ENCODE measurements around the gene DHX8.
"Not testable (repeated sequence)": the region's sequence is repeated elsewhere in the genome, so short reads cannot be mapped to it uniquely, and the experiment has no call there.

The DHX8 gene

DNA sequence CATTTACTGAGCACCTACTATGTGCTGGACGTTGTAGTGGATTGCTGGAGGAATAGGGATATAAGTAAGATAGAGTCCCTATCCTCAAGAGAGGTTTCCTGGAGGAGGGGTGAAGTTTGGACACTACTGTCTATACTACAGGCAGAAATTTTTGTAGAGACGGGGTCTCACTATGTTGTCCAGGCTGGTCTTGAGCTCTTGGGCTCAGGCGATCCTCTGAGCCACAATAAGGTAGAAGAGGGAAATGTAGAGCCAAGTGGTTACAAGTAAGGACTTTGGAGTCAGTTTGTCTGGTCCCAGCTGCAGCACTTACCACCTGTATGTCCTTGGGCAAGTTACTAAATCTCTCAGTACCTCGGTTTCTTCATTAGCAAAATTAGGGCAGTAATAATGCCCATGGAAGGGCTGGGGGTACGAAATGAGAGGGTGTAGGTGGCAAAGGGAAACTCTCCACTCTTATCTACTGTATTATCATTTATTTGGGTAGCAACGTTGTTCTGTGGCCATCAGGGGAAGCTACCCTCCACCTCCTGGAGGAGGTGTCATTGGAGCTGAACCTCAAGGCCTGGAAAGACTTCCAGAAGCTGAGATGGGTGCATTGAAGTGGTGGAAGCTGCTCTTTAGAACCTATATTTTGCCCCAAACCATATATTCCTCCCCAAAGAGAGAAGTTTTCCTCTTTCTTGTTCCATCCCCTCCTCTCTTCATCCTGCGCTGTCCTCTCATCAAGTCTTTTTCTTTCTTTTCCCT is 34.9 kb upstream of the DHX8 start:
- Histone ChIP-seq H3K4me3 (ENCODE audit: low read depth in 1 of 2, low read length in 2 of 2) (no peak overlapping the region), H3K9me3 (ENCODE audit: control insufficient read depth in 1 of 2, low read length in 2 of 2) (no peaks in the 10 kb centered on the region), H3K36me3 (ENCODE audit: control insufficient read depth in 1 of 2, insufficient read depth in 2 of 2, low read length in 2 of 2) (no peaks in the 10 kb centered on the region), H3K27ac (ENCODE audit: low read depth, low read length) (no peak overlapping the region), H3K9ac (ENCODE audit: low read depth in 1 of 2, low read length in 2 of 2) (no peak overlapping the region), H3K4me1 (ENCODE audit: control insufficient read depth in 1 of 2, insufficient read depth in 2 of 2, low read length in 2 of 2) (no peaks in the 10 kb centered on the region), H3K27me3 (ENCODE audit: control insufficient read depth in 1 of 2, insufficient read depth in 2 of 2, low read length in 2 of 2) (no peaks in the 10 kb centered on the region)

GRCh38 chr17:43449470-43450248 is 34.1 kb upstream of the DHX8 start:
- no peaks in the 10 kb centered on the region for H3K9me3 ChIP-seq (ENCODE audit: control insufficient read depth in 1 of 2, low read length in 2 of 2)
- no peaks in the 10 kb centered on the region for H3K27me3 ChIP-seq (ENCODE audit: control insufficient read depth in 1 of 2, insufficient read depth in 2 of 2, low read length in 2 of 2)
- no peak overlapping the region for H3K27ac ChIP-seq (ENCODE audit: low read depth, low read length)
- no peak overlapping the region for H3K9ac ChIP-seq (ENCODE audit: low read depth in 1 of 2, low read length in 2 of 2)
- no peaks in the 10 kb centered on the region for H3K4me1 ChIP-seq (ENCODE audit: control insufficient read depth in 1 of 2, insufficient read depth in 2 of 2, low read length in 2 of 2)
- no peaks in the 10 kb centered on the region for H3K36me3 ChIP-seq (ENCODE audit: control insufficient read depth in 1 of 2, insufficient read depth in 2 of 2, low read length in 2 of 2)
- H3K4me3 ChIP-seq (ENCODE audit: low read depth in 1 of 2, low read length in 2 of 2): no peak overlapping the region

- not testable (repeated sequence) for H3K36me3 ChIP-seq (ENCODE audit: control insufficient read depth in 1 of 2, insufficient read depth in 2 of 2, low read length in 2 of 2); H3K9me3 ChIP-seq (ENCODE audit: control insufficient read depth in 1 of 2, low read length in 2 of 2); H3K27me3 ChIP-seq (ENCODE audit: control insufficient read depth in 1 of 2, insufficient read depth in 2 of 2, low read length in 2 of 2); H3K9ac ChIP-seq (ENCODE audit: low read depth in 1 of 2, low read length in 2 of 2); H3K4me1 ChIP-seq (ENCODE audit: control insufficient read depth in 1 of 2, insufficient read depth in 2 of 2, low read length in 2 of 2); H3K4me3 ChIP-seq (ENCODE audit: low read depth in 1 of 2, low read length in 2 of 2); H3K27ac ChIP-seq (ENCODE audit: low read depth, low read length)
Measured at GRCh38 chr17:43450791-43451190, 33.0 kb upstream of the DHX8 start.

- H3K9me3 ChIP-seq (ENCODE audit: control insufficient read depth in 1 of 2, low read length in 2 of 2); H3K9ac ChIP-seq (ENCODE audit: low read depth in 1 of 2, low read length in 2 of 2); H3K36me3 ChIP-seq (ENCODE audit: control insufficient read depth in 1 of 2, insufficient read depth in 2 of 2, low read length in 2 of 2); H3K27me3 ChIP-seq (ENCODE audit: control insufficient read depth in 1 of 2, insufficient read depth in 2 of 2, low read length in 2 of 2); H3K4me3 ChIP-seq (ENCODE audit: low read depth in 1 of 2, low read length in 2 of 2); H3K4me1 ChIP-seq (ENCODE audit: control insufficient read depth in 1 of 2, insufficient read depth in 2 of 2, low read length in 2 of 2); H3K27ac ChIP-seq (ENCODE audit: low read depth, low read length): not testable (repeated sequence)
Measured at GRCh38 chr17:43451741-43452140, 32.0 kb upstream of the DHX8 start.

DNA sequence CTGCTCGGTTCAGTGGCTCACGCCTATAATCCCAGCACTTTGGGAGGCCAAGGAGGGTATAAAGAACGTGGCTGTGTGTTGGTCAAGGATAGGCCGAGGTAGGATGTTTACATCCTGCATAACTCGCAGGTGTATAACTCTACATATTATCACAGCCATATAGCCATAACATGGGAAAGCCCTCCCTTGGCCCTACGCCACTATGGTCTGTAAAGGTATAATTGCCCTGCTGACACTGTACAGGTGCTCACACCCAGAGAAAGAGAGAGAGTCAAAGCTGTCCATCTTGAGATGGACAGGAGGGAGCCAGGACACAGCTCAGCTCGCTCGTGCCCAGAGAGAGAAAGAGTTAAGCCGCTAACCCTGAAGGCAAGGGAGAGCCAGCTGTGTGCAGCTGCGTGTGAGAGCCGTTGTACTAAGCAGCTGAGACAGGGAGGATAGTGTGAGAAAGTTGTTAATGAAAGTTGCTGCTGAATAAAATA is 30.4 kb upstream of the DHX8 start:
- H3K27ac ChIP-seq (ENCODE audit: low read depth, low read length): no peak overlapping the region

DNA sequence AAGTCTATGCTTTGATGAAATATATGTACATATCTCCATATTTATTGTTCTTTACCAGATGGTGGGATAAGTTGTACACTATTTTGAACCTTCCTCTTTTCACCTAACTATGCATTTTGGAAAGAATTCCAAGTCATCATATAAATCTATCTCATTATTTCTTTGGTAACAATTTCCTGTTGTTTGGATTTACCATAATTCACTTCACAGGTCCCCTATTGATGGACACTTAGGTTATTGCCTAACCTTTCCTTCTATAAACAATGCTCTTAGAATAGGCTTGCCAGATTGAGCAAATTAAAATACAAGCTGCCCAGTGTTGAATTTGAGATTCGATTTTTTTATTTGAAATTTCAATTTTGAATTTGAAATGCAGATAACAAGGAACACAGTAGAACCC is 28.9 kb upstream of the DHX8 start:
- H3K27ac ChIP-seq (ENCODE audit: low read depth, low read length): no peak overlapping the region
- no peaks in the 10 kb centered on the region for H3K27me3 ChIP-seq (ENCODE audit: control insufficient read depth in 1 of 2, insufficient read depth in 2 of 2, low read length in 2 of 2)
- H3K4me1 ChIP-seq (ENCODE audit: control insufficient read depth in 1 of 2, insufficient read depth in 2 of 2, low read length in 2 of 2): peaks cover 8 to 21% of the 10 kb centered on the region in 2 donors
- no peaks in the 10 kb centered on the region for H3K9me3 ChIP-seq (ENCODE audit: control insufficient read depth in 1 of 2, low read length in 2 of 2)
- no peak overlapping the region for H3K9ac ChIP-seq (ENCODE audit: low read depth in 1 of 2, low read length in 2 of 2)
- H3K36me3 ChIP-seq (ENCODE audit: control insufficient read depth in 1 of 2, insufficient read depth in 2 of 2, low read length in 2 of 2): no peaks in the 10 kb centered on the region
- H3K4me3 ChIP-seq (ENCODE audit: low read depth in 1 of 2, low read length in 2 of 2): no peak overlapping the region

More for the DNA sequence above, 30.4 kb upstream of the DHX8 start:
- Histone ChIP-seq H3K9ac (ENCODE audit: low read depth in 1 of 2, low read length in 2 of 2) (no peak overlapping the region), H3K9me3 (ENCODE audit: control insufficient read depth in 1 of 2, low read length in 2 of 2) (no peaks in the 10 kb centered on the region), H3K4me1 (ENCODE audit: control insufficient read depth in 1 of 2, insufficient read depth in 2 of 2, low read length in 2 of 2) (peaks cover 8 to 19% of the 10 kb centered on the region in 2 donors), H3K36me3 (ENCODE audit: control insufficient read depth in 1 of 2, insufficient read depth in 2 of 2, low read length in 2 of 2) (no peaks in the 10 kb centered on the region), H3K27me3 (ENCODE audit: control insufficient read depth in 1 of 2, insufficient read depth in 2 of 2, low read length in 2 of 2) (no peaks in the 10 kb centered on the region), H3K4me3 (ENCODE audit: low read depth in 1 of 2, low read length in 2 of 2) (no peak overlapping the region)

- Histone ChIP-seq H3K4me3 (ENCODE audit: low read depth in 1 of 2, low read length in 2 of 2) (no peak overlapping the region), H3K27ac (ENCODE audit: low read depth, low read length) (no peak overlapping the region), H3K36me3 (ENCODE audit: control insufficient read depth in 1 of 2, insufficient read depth in 2 of 2, low read length in 2 of 2) (no peaks in the 10 kb centered on the region)
Measured at GRCh38 chr17:43456029-43456428, 27.7 kb upstream of the DHX8 start.

DNA sequence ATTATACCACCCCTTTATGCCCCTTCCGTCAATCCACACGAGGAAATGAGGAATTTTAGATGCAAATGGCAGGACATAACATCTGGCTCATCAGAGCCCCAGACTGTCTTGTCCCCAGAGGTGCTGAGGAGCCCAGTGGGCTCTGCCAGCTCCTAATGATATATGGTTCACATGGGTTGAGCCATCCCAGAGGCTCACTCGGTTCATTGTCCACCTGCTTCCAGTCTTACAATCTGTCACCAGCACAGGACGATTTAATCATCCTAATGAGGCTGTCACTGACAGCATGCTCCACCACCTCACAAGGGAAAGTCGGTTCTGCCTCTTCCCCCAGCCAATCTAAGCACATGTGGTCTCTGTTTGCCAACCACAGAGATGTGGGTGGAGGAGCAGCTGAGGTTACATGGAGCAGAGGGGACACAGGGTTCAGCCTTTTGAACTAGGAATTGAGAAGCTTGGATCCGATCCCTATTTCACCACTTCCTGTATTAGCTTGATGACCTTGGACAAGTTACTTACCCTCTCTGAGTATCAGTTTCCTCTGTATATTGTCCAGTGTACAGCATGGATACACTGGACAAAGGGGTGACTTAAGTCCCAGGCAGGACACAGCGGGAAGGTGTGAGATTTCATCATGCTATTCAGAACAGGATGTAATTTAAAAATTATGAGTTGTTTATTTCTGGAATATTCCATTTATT is 27.0 kb upstream of the DHX8 start:
- Histone ChIP-seq H3K27me3 (ENCODE audit: control insufficient read depth in 1 of 2, insufficient read depth in 2 of 2, low read length in 2 of 2) (no peaks in the 10 kb centered on the region), H3K9ac (ENCODE audit: low read depth in 1 of 2, low read length in 2 of 2) (no peak overlapping the region), H3K9me3 (ENCODE audit: control insufficient read depth in 1 of 2, low read length in 2 of 2) (no peaks in the 10 kb centered on the region), H3K4me1 (ENCODE audit: control insufficient read depth in 1 of 2, insufficient read depth in 2 of 2, low read length in 2 of 2) (peaks cover 8 to 21% of the 10 kb centered on the region in 2 donors), H3K4me3 (ENCODE audit: low read depth in 1 of 2, low read length in 2 of 2) (no peak overlapping the region), H3K36me3 (ENCODE audit: control insufficient read depth in 1 of 2, insufficient read depth in 2 of 2, low read length in 2 of 2) (no peaks in the 10 kb centered on the region), H3K27ac (ENCODE audit: low read depth, low read length) (no peak overlapping the region)

More at GRCh38 chr17:43456029-43456428, 27.7 kb upstream of the DHX8 start:
- peaks cover 8 to 21% of the 10 kb centered on the region in 2 donors for H3K4me1 ChIP-seq (ENCODE audit: control insufficient read depth in 1 of 2, insufficient read depth in 2 of 2, low read length in 2 of 2)
- H3K27me3 ChIP-seq (ENCODE audit: control insufficient read depth in 1 of 2, insufficient read depth in 2 of 2, low read length in 2 of 2): no peaks in the 10 kb centered on the region
- no peak overlapping the region for H3K9ac ChIP-seq (ENCODE audit: low read depth in 1 of 2, low read length in 2 of 2)
- H3K9me3 ChIP-seq (ENCODE audit: control insufficient read depth in 1 of 2, low read length in 2 of 2): no peaks in the 10 kb centered on the region

GRCh38 chr17:43457362-43457692 is 26.4 kb upstream of the DHX8 start:
- Histone ChIP-seq H3K4me3 (ENCODE audit: low read depth in 1 of 2, low read length in 2 of 2) (no peak overlapping the region), H3K36me3 (ENCODE audit: control insufficient read depth in 1 of 2, insufficient read depth in 2 of 2, low read length in 2 of 2) (no peaks in the 10 kb centered on the region), H3K27me3 (ENCODE audit: control insufficient read depth in 1 of 2, insufficient read depth in 2 of 2, low read length in 2 of 2) (no peaks in the 10 kb centered on the region), H3K9me3 (ENCODE audit: control insufficient read depth in 1 of 2, low read length in 2 of 2) (no peaks in the 10 kb centered on the region), H3K9ac (ENCODE audit: low read depth in 1 of 2, low read length in 2 of 2) (no peak overlapping the region), H3K27ac (ENCODE audit: low read depth, low read length) (no peak overlapping the region), H3K4me1 (ENCODE audit: control insufficient read depth in 1 of 2, insufficient read depth in 2 of 2, low read length in 2 of 2) (peaks cover 8 to 21% of the 10 kb centered on the region in 2 donors)

DNA sequence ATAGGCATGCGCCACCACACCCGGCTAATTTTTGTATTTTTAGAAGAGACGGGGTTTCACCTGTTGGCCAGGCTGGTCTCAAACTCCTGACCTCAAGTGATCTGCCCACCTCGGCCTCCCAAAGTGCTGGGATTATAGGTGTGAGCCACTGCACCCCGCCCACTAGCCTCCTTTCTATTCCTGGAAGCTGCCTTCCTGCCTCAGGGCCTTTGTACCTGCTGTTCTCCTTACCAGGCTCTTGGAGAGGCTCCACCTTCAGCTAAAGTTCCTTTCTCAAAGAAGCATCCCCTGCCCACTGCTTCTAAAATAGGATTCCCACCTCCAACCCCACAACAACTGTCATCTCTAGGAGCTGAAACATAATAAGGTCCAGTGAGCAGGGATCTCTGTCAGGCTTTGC is 23.9 kb upstream of the DHX8 start:
- not testable (repeated sequence) for H3K27me3 ChIP-seq (ENCODE audit: control insufficient read depth in 1 of 2, insufficient read depth in 2 of 2, low read length in 2 of 2); H3K27ac ChIP-seq (ENCODE audit: low read depth, low read length); H3K9ac ChIP-seq (ENCODE audit: low read depth in 1 of 2, low read length in 2 of 2); H3K4me3 ChIP-seq (ENCODE audit: low read depth in 1 of 2, low read length in 2 of 2); H3K36me3 ChIP-seq (ENCODE audit: control insufficient read depth in 1 of 2, insufficient read depth in 2 of 2, low read length in 2 of 2); H3K9me3 ChIP-seq (ENCODE audit: control insufficient read depth in 1 of 2, low read length in 2 of 2)
- peaks cover 8 to 21% of the 10 kb centered on the region in 2 donors for H3K4me1 ChIP-seq (ENCODE audit: control insufficient read depth in 1 of 2, insufficient read depth in 2 of 2, low read length in 2 of 2)

Measured in duodenal mucosa (tissue), 2 donors.